HEK293T (cell line): ENCODE data around the gene MRPL55.

Experiments used
- ELF4 ChIP-seq: fragments of 450-650 bp; IDR thresholded peaks from 2 replicates; pipeline ENCODE4 v1.6.1; 2017; ENCODE audit warnings: antibody characterized with exemption
- FOXA1 ChIP-seq: fragments of 450-650 bp; IDR thresholded peaks from 2 replicates; pipeline ENCODE4 v1.6.1; 2016; ENCODE audit warnings: mild to moderate bottlenecking
- HDGF ChIP-seq: fragments of 450-650 bp; IDR thresholded peaks from 2 replicates; pipeline ENCODE4 v1.6.1; 2017; ENCODE audit warnings: antibody characterized with exemption, borderline replicate concordance
- NFRKB ChIP-seq: fragments of 450-650 bp; IDR thresholded peaks from 2 replicates; pipeline ENCODE4 v1.6.1; 2016; ENCODE audit warnings: mild to moderate bottlenecking, moderate library complexity
- PKNOX1 ChIP-seq: fragments of 450-650 bp; IDR thresholded peaks from 2 replicates; pipeline ENCODE4 v1.6.1; 2016
- TARDBP ChIP-seq: fragments of 450-650 bp; IDR thresholded peaks from 2 replicates; pipeline ENCODE4 v1.6.1; 2016

GRCh38 chr1:228089519-228090380 is 19.3 kb downstream of the MRPL55 start:
- TF ChIP-seq ELF4 (no peak), NFRKB (no peak), HDGF (no peak), FOXA1 (no peak), TARDBP (no peak), PKNOX1 (no peak)
